Activated T-cell treated with anti-CD3 and anti-CD28 coated beads, Interleukin-2, amount 50 U/mL, for 24 hours (primary cell): ENCODE data around the gene RYR2.

ENCODE experiments used
- DNase-seq: peaks from one replicate; pipeline ENCODE4 v3.0.0-alpha.2; 2020
- H3K27ac Mint-ChIP-seq: 2 replicates; pipeline ENCODE4 v1.8.0; 2020; ENCODE audit warnings: mild to moderate bottlenecking, mixed read lengths
- H3K27me3 Mint-ChIP-seq: 2 replicates; pipeline ENCODE4 v1.8.0; 2020; ENCODE audit warnings: mixed read lengths
- H3K36me3 Mint-ChIP-seq: 2 replicates; pipeline ENCODE4 v1.8.0; 2020; ENCODE audit warnings: low read depth, mixed read lengths
- H3K4me1 Mint-ChIP-seq: 2 replicates; pipeline ENCODE4 v1.8.0; 2020; ENCODE audit warnings: low read depth, mixed read lengths
- H3K4me3 Mint-ChIP-seq: 2 replicates; pipeline ENCODE4 v1.8.0; 2020; ENCODE audit warnings: mild to moderate bottlenecking, moderate library complexity, mixed read lengths
- H3K9me3 Mint-ChIP-seq: 2 replicates; pipeline ENCODE4 v1.8.0; 2020; ENCODE audit warnings: mixed read lengths

The RYR2 gene

GRCh38 chr1:237736372-237737029 is 694.5 kb downstream of the RYR2 start:
- no peak overlapping the region for H3K27ac Mint-ChIP-seq
- peaks cover 2% of the 10 kb centered on the region for H3K9me3 Mint-ChIP-seq
- no peak overlapping the region for H3K4me3 Mint-ChIP-seq

GRCh38 chr1:237737448-237737847 is 695.5 kb downstream of the RYR2 start:
- no peaks in the 10 kb centered on the region for H3K27me3 Mint-ChIP-seq
- H3K9me3 Mint-ChIP-seq, result peaks cover 2% of the 10 kb centered on the region
- H3K4me3 Mint-ChIP-seq, result no peak overlapping the region
- DNase-seq, result no peak
- no peak overlapping the region for H3K27ac Mint-ChIP-seq
- peaks cover 5% of the 10 kb centered on the region for H3K4me1 Mint-ChIP-seq
- H3K36me3 Mint-ChIP-seq, result no peaks in the 10 kb centered on the region

More at GRCh38 chr1:237736372-237737029, 694.5 kb downstream of the RYR2 start:
- no peaks in the 10 kb centered on the region for H3K27me3 Mint-ChIP-seq
- H3K4me1 Mint-ChIP-seq, result peaks cover 5% of the 10 kb centered on the region
- no peaks in the 10 kb centered on the region for H3K36me3 Mint-ChIP-seq
- DNase-seq, result no peak

- Mint-ChIP-seq H3K4me3 (no peak overlapping the region), H3K9me3 (peaks cover 2% of the 10 kb centered on the region), H3K36me3 (no peaks in the 10 kb centered on the region), H3K27ac (no peak overlapping the region), H3K4me1 (peaks cover 5% of the 10 kb centered on the region), H3K27me3 (no peaks in the 10 kb centered on the region)
- DNase-seq, result no peak
Measured at GRCh38 chr1:237737938-237738610, 696.1 kb downstream of the RYR2 start.

GRCh38 chr1:237740846-237741245 is 698.9 kb downstream of the RYR2 start:
- no peak overlapping the region for H3K27ac Mint-ChIP-seq
- H3K9me3 Mint-ChIP-seq, result peaks cover 2% of the 10 kb centered on the region
- H3K4me1 Mint-ChIP-seq, result peaks cover 5% of the 10 kb centered on the region
- no peak for DNase-seq
- no peaks in the 10 kb centered on the region for H3K36me3 Mint-ChIP-seq
- H3K4me3 Mint-ChIP-seq, result no peak overlapping the region
- H3K27me3 Mint-ChIP-seq, result no peaks in the 10 kb centered on the region

GRCh38 chr1:237745545-237745944 is 703.6 kb downstream of the RYR2 start:
- no peak overlapping the region for H3K4me3 Mint-ChIP-seq
- no peaks in the 10 kb centered on the region for H3K4me1 Mint-ChIP-seq
- no peak for DNase-seq
- H3K27me3 Mint-ChIP-seq, result no peaks in the 10 kb centered on the region
- H3K36me3 Mint-ChIP-seq, result no peaks in the 10 kb centered on the region
- no peaks in the 10 kb centered on the region for H3K9me3 Mint-ChIP-seq
- no peak overlapping the region for H3K27ac Mint-ChIP-seq

GRCh38 chr1:237748171-237748960 is 706.4 kb downstream of the RYR2 start:
- no peaks in the 10 kb centered on the region for H3K27me3 Mint-ChIP-seq
- no peaks in the 10 kb centered on the region for H3K4me1 Mint-ChIP-seq
- H3K36me3 Mint-ChIP-seq, result no peaks in the 10 kb centered on the region
- H3K4me3 Mint-ChIP-seq, result no peak overlapping the region
- H3K27ac Mint-ChIP-seq, result no peak overlapping the region
- no peak for DNase-seq
- no peaks in the 10 kb centered on the region for H3K9me3 Mint-ChIP-seq

GRCh38 chr1:237749122-237749521 is 707.1 kb downstream of the RYR2 start:
- Mint-ChIP-seq H3K4me3 (no peak overlapping the region), H3K9me3 (no peaks in the 10 kb centered on the region), H3K27ac (no peak overlapping the region), H3K27me3 (no peaks in the 10 kb centered on the region), H3K36me3 (no peaks in the 10 kb centered on the region), H3K4me1 (no peaks in the 10 kb centered on the region)
- no peak for DNase-seq

GRCh38 chr1:237751090-237751489 is 709.1 kb downstream of the RYR2 start:
- H3K4me3 Mint-ChIP-seq, result no peak overlapping the region
- H3K27ac Mint-ChIP-seq, result no peak overlapping the region
- no peaks in the 10 kb centered on the region for H3K36me3 Mint-ChIP-seq
- DNase-seq, result no peak
- H3K4me1 Mint-ChIP-seq, result no peaks in the 10 kb centered on the region
- H3K9me3 Mint-ChIP-seq, result no peaks in the 10 kb centered on the region
- H3K27me3 Mint-ChIP-seq, result no peaks in the 10 kb centered on the region

GRCh38 chr1:237754627-237755026 is 712.6 kb downstream of the RYR2 start:
- Mint-ChIP-seq H3K9me3 (no peaks in the 10 kb centered on the region), H3K27ac (no peak overlapping the region), H3K4me1 (no peaks in the 10 kb centered on the region), H3K27me3 (no peaks in the 10 kb centered on the region), H3K4me3 (no peak overlapping the region), H3K36me3 (no peaks in the 10 kb centered on the region)
- DNase-seq, result no peak

GRCh38 chr1:237756304-237756967 is 714.5 kb downstream of the RYR2 start:
- Mint-ChIP-seq H3K36me3 (no peaks in the 10 kb centered on the region), H3K9me3 (no peaks in the 10 kb centered on the region), H3K4me3 (no peak overlapping the region), H3K4me1 (no peaks in the 10 kb centered on the region), H3K27ac (no peak overlapping the region), H3K27me3 (no peaks in the 10 kb centered on the region)
- no peak for DNase-seq

GRCh38 chr1:237759377-237759776 is 717.4 kb downstream of the RYR2 start:
- H3K9me3 Mint-ChIP-seq, result no peaks in the 10 kb centered on the region
- H3K27me3 Mint-ChIP-seq, result no peaks in the 10 kb centered on the region
- no peaks in the 10 kb centered on the region for H3K36me3 Mint-ChIP-seq
- no peak overlapping the region for H3K4me3 Mint-ChIP-seq
- H3K4me1 Mint-ChIP-seq, result no peaks in the 10 kb centered on the region
- DNase-seq, result no peak
- H3K27ac Mint-ChIP-seq, result no peak overlapping the region

GRCh38 chr1:237760951-237761350 is 719.0 kb downstream of the RYR2 start:
- no peak overlapping the region for H3K27ac Mint-ChIP-seq
- no peak overlapping the region for H3K4me3 Mint-ChIP-seq
- no peaks in the 10 kb centered on the region for H3K27me3 Mint-ChIP-seq
- no peaks in the 10 kb centered on the region for H3K4me1 Mint-ChIP-seq
- no peaks in the 10 kb centered on the region for H3K36me3 Mint-ChIP-seq
- no peaks in the 10 kb centered on the region for H3K9me3 Mint-ChIP-seq
- DNase-seq, result no peak

GRCh38 chr1:237763137-237763536 is 721.2 kb downstream of the RYR2 start:
- H3K36me3 Mint-ChIP-seq, result no peaks in the 10 kb centered on the region

GRCh38 chr1:237763751-237764150 is 721.8 kb downstream of the RYR2 start:
- Mint-ChIP-seq H3K9me3 (no peaks in the 10 kb centered on the region), H3K27me3 (no peaks in the 10 kb centered on the region), H3K4me1 (no peaks in the 10 kb centered on the region), H3K4me3 (no peak overlapping the region), H3K36me3 (no peaks in the 10 kb centered on the region), H3K27ac (no peak overlapping the region)
- DNase-seq, result no peak

More at GRCh38 chr1:237763137-237763536, 721.2 kb downstream of the RYR2 start:
- Mint-ChIP-seq H3K4me3 (no peak overlapping the region), H3K4me1 (no peaks in the 10 kb centered on the region), H3K27me3 (no peaks in the 10 kb centered on the region), H3K27ac (no peak overlapping the region), H3K9me3 (no peaks in the 10 kb centered on the region)
- DNase-seq, result no peak
